WTC11 (cell line): ENCODE measurements around the gene SOX6. TPM values are rescaled to one million over a fixed set of nuclear protein-coding genes. Genes with fewer than 3 reads are reported as not detected.

ENCODE experiments used
- ATAC-seq: fragments of 200-7000 bp; cut with Tn5 transposase; 2 replicates; pipeline ENCODE4 v1.10.0; 2021; ENCODE audit warnings: mild to moderate bottlenecking, moderate library complexity
- CTCF ChIA-PET: fragments of 300-600 bp; sonication (Branson Sonifier 250); formaldehyde crosslinking; loops from one replicate; lab custom pipeline; 2021; ENCODE audit warnings: antibody characterized with exemption; lab: Charles Lee
- POLR2A ChIA-PET: fragments of 350-600 bp; sonication (Branson Sonifier 250); formaldehyde crosslinking; loops from one replicate; lab custom pipeline; 2021; ENCODE audit warnings: antibody characterized with exemption; lab: Charles Lee
- DNase-seq: peaks from one replicate; pipeline ENCODE4 v3.0.0; 2021; ENCODE audit warnings: low spot score
- H3K27ac Mint-ChIP-seq: 2 replicates; pipeline ENCODE4 v1.8.0; 2021; ENCODE audit warnings: mixed read lengths
- H3K27me3 Mint-ChIP-seq: 2 replicates; pipeline ENCODE4 v1.8.0; 2021; ENCODE audit warnings: low read depth, mild to moderate bottlenecking, moderate library complexity, mixed read lengths
- H3K36me3 Mint-ChIP-seq: 2 replicates; pipeline ENCODE4 v1.8.0; 2021; ENCODE audit warnings: mixed read lengths
- H3K4me1 Mint-ChIP-seq: 2 replicates; pipeline ENCODE4 v1.8.0; 2022; ENCODE audit warnings: mixed read lengths
- H3K4me3 Mint-ChIP-seq: 2 replicates; pipeline ENCODE4 v1.8.0; 2021; ENCODE audit warnings: mild to moderate bottlenecking, moderate library complexity, mixed read lengths
- H3K9me3 Mint-ChIP-seq: 2 replicates; pipeline ENCODE4 v1.8.0; 2021; ENCODE audit warnings: mixed read lengths
- AR ChIP-seq: fragments of 250-450 bp; sonication (Bioruptor Pico); IDR thresholded peaks from 2 replicates; pipeline ENCODE4 v1.9.0; 2021; ENCODE audit warnings: mild to moderate bottlenecking
- CREB1 ChIP-seq: sonication (generic); formaldehyde crosslinking; IDR thresholded peaks from 2 replicates; pipeline ENCODE4 v1.8.0; 2023; ENCODE audit warnings: mild to moderate bottlenecking, missing genetic modification reagents
- E2F1 ChIP-seq: sonication (generic); formaldehyde crosslinking; IDR thresholded peaks from 2 replicates; pipeline ENCODE4 v1.8.0; 2022; ENCODE audit warnings: mild to moderate bottlenecking, missing genetic modification reagents
- GABPB1 ChIP-seq: sonication (generic); formaldehyde crosslinking; IDR thresholded peaks from 2 replicates; pipeline ENCODE4 v1.8.1; 2023; ENCODE audit warnings: mild to moderate bottlenecking, missing genetic modification reagents
- GTF2I ChIP-seq: fragments of 250-450 bp; sonication (Bioruptor Pico); conservative IDR thresholded peaks from 2 replicates; pipeline ENCODE4 v1.4.0; 2021; ENCODE audit warnings: mild to moderate bottlenecking
- HMGA2 ChIP-seq: fragments of 250-450 bp; sonication (Bioruptor Pico); IDR thresholded peaks from 2 replicates; pipeline ENCODE4 v1.4.0; 2021; ENCODE audit warnings: mild to moderate bottlenecking, moderate library complexity
- IRF2 ChIP-seq: sonication (generic); formaldehyde crosslinking; IDR thresholded peaks from 2 replicates; pipeline ENCODE4 v1.8.0; 2022; ENCODE audit warnings: low read depth, missing genetic modification reagents, borderline replicate concordance
- MLX ChIP-seq: sonication (generic); formaldehyde crosslinking; IDR thresholded peaks from 2 replicates; pipeline ENCODE4 v1.8.1; 2023; ENCODE audit warnings: mild to moderate bottlenecking, missing genetic modification reagents, moderate library complexity
- MXD4 ChIP-seq: fragments of 250-450 bp; sonication (Bioruptor Pico); IDR thresholded peaks from 2 replicates; pipeline ENCODE4 v1.8.0; 2021; ENCODE audit warnings: mild to moderate bottlenecking, moderate library complexity, borderline replicate concordance
- NR1H2 ChIP-seq: sonication (generic); formaldehyde crosslinking; IDR thresholded peaks from 2 replicates; pipeline ENCODE4 v1.9.0; 2021; ENCODE audit warnings: mild to moderate bottlenecking, moderate library complexity, missing genetic modification reagents
- NR2C2 ChIP-seq: sonication (generic); formaldehyde crosslinking; IDR thresholded peaks from 2 replicates; pipeline ENCODE4 v1.8.0; 2022; ENCODE audit warnings: mild to moderate bottlenecking, missing genetic modification reagents
- NR3C1 ChIP-seq: sonication (generic); formaldehyde crosslinking; conservative IDR thresholded peaks from 2 replicates; pipeline ENCODE4 v1.8.1; 2023; ENCODE audit warnings: low read depth, mild to moderate bottlenecking, missing genetic modification reagents
- OVOL2 ChIP-seq: fragments of 250-450 bp; sonication (Bioruptor Pico); IDR thresholded peaks from 2 replicates; pipeline ENCODE4 v1.9.0; 2021; ENCODE audit warnings: mild to moderate bottlenecking, borderline replicate concordance
- SOX15 ChIP-seq: fragments of 250-450 bp; sonication (Bioruptor Pico); IDR thresholded peaks from 2 replicates; pipeline ENCODE4 v1.9.0; 2021; ENCODE audit warnings: mild to moderate bottlenecking
- ZNF232 ChIP-seq: sonication (generic); formaldehyde crosslinking; IDR thresholded peaks from 2 replicates; pipeline ENCODE4 v1.8.0; 2022; ENCODE audit warnings: mild to moderate bottlenecking, missing genetic modification reagents
- total RNA-seq: library from RNA; stranded (reverse); gene quantifications from 3 replicates; pipeline ENCODE4 v1.2.3, GENCODE V29; 2021
- TF ChIP-seq, protein P1 (sequence below): fragments of 250-450 bp; sonication (Bioruptor Pico); IDR thresholded peaks from 2 replicates; pipeline ENCODE4 v1.9.0; 2021; ENCODE audit warnings: mild to moderate bottlenecking, borderline replicate concordance
- TF ChIP-seq, protein P2 (sequence below): sonication (generic); formaldehyde crosslinking; IDR thresholded peaks from 2 replicates; pipeline ENCODE4 v1.8.1; 2022; ENCODE audit warnings: low read depth, mild to moderate bottlenecking, moderate library complexity, missing genetic modification reagents, borderline replicate concordance
- TF ChIP-seq, protein P3 (sequence below): sonication (generic); formaldehyde crosslinking; IDR thresholded peaks from 2 replicates; pipeline ENCODE4 v1.8.0; 2023; ENCODE audit warnings: missing genetic modification reagents, mild to moderate bottlenecking, borderline replicate concordance

The SOX6 gene
- total RNA-seq, 1 experiment from 2014 or later, result 0.13 TPM

DNA sequence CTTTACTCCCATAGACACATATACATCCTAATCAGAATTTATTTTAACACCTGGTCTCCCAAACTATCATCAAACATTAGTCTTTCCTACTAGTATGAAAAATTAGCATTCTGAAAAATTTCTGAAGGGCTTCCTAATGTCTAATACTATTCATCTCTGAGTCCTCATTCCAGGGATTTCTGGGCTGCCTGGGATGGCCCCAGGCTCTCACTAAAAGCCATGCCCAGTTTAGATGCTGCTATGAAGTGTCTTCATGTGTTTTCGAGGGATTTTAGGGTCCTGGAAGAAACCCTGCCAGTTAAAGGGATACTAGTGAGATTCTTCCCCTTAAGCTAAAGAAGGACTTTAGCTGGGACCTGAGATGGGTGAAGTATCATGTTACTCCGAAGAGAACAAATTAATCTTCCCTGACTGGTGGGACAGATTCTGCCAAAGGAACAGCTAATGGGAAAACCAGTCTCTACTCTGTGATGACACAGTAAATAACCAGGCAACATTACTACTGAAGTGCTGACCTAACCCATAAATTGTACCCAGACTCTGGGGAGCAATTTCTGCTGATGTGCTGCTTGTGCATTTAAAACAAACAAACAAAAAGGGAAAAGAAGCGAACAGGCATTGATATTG lies 342.6 kb downstream of the SOX6 start:
- no peaks in the 10 kb centered on the region for H3K36me3 Mint-ChIP-seq
- H3K4me3 Mint-ChIP-seq, result no peak overlapping the region
- H3K27me3 Mint-ChIP-seq, result no peaks in the 10 kb centered on the region; the same call in 1 of the 2 replicates
- ATAC-seq (no peak), DNase-seq (no peak)
- H3K9me3 Mint-ChIP-seq, result no peaks in the 10 kb centered on the region
- TF ChIP-seq E2F1 (CRISPR knock-in tag) (no peak), GABPB1 (CRISPR knock-in tag) (no peak), AR (no peak), IRF2 (CRISPR knock-in tag) (no peak)
- TF ChIP-seq, all 79 proteins: peak for 0
- no peak overlapping the region for H3K27ac Mint-ChIP-seq
- ChIA-PET POLR2A (interaction anchor here (0.6 kb wide), 1 partner anchor 22 kb away, joined by 4 read pairs; no protein-coding TSS in a partner anchor), CTCF (no interaction called here)
- peaks cover 40% of the 10 kb centered on the region for H3K4me1 Mint-ChIP-seq

- DNase-seq, result no peak
- ChIA-PET CTCF (interaction anchor here (0.9 kb wide), 1 partner anchor 11 kb away, joined by 3 read pairs; no protein-coding TSS in a partner anchor), POLR2A (interaction anchor here (0.6 kb wide), 1 partner anchor 23 kb away, joined by 4 read pairs; no protein-coding TSS in a partner anchor)
- Mint-ChIP-seq H3K9me3 (no peaks in the 10 kb centered on the region), H3K36me3 (no peaks in the 10 kb centered on the region), H3K4me1 (peaks cover 40% of the 10 kb centered on the region), H3K27me3 (no peaks in the 10 kb centered on the region; the same call in 1 of the 2 replicates)
- ATAC-seq, result no peak
- no peak for TF ChIP-seq MXD4 (CRISPR knock-in tag)
- no peak for TF ChIP-seq GTF2I (CRISPR knock-in tag)
- TF ChIP-seq NR2C2 (CRISPR knock-in tag), result no peak
- no peak for TF ChIP-seq SOX15 (CRISPR knock-in tag)
- TF ChIP-seq CREB1 (CRISPR knock-in tag), result no peak
- no peak for TF ChIP-seq NR3C1
- TF ChIP-seq, protein P1, sequence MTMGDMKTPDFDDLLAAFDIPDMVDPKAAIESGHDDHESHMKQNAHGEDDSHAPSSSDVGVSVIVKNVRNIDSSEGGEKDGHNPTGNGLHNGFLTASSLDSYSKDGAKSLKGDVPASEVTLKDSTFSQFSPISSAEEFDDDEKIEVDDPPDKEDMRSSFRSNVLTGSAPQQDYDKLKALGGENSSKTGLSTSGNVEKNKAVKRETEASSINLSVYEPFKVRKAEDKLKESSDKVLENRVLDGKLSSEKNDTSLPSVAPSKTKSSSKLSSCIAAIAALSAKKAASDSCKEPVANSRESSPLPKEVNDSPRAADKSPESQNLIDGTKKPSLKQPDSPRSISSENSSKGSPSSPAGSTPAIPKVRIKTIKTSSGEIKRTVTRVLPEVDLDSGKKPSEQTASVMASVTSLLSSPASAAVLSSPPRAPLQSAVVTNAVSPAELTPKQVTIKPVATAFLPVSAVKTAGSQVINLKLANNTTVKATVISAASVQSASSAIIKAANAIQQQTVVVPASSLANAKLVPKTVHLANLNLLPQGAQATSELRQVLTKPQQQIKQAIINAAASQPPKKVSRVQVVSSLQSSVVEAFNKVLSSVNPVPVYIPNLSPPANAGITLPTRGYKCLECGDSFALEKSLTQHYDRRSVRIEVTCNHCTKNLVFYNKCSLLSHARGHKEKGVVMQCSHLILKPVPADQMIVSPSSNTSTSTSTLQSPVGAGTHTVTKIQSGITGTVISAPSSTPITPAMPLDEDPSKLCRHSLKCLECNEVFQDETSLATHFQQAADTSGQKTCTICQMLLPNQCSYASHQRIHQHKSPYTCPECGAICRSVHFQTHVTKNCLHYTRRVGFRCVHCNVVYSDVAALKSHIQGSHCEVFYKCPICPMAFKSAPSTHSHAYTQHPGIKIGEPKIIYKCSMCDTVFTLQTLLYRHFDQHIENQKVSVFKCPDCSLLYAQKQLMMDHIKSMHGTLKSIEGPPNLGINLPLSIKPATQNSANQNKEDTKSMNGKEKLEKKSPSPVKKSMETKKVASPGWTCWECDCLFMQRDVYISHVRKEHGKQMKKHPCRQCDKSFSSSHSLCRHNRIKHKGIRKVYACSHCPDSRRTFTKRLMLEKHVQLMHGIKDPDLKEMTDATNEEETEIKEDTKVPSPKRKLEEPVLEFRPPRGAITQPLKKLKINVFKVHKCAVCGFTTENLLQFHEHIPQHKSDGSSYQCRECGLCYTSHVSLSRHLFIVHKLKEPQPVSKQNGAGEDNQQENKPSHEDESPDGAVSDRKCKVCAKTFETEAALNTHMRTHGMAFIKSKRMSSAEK (CRISPR knock-in tag), result no peak
- TF ChIP-seq HMGA2 (CRISPR knock-in tag), result no peak
- TF ChIP-seq ZNF232, result no peak
- no peak for TF ChIP-seq OVOL2 (CRISPR knock-in tag)
- TF ChIP-seq, protein P2, sequence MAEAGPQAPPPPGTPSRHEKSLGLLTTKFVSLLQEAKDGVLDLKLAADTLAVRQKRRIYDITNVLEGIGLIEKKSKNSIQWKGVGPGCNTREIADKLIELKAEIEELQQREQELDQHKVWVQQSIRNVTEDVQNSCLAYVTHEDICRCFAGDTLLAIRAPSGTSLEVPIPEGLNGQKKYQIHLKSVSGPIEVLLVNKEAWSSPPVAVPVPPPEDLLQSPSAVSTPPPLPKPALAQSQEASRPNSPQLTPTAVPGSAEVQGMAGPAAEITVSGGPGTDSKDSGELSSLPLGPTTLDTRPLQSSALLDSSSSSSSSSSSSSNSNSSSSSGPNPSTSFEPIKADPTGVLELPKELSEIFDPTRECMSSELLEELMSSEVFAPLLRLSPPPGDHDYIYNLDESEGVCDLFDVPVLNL (CRISPR knock-in tag), result no peak
- TF ChIP-seq, protein P3, sequence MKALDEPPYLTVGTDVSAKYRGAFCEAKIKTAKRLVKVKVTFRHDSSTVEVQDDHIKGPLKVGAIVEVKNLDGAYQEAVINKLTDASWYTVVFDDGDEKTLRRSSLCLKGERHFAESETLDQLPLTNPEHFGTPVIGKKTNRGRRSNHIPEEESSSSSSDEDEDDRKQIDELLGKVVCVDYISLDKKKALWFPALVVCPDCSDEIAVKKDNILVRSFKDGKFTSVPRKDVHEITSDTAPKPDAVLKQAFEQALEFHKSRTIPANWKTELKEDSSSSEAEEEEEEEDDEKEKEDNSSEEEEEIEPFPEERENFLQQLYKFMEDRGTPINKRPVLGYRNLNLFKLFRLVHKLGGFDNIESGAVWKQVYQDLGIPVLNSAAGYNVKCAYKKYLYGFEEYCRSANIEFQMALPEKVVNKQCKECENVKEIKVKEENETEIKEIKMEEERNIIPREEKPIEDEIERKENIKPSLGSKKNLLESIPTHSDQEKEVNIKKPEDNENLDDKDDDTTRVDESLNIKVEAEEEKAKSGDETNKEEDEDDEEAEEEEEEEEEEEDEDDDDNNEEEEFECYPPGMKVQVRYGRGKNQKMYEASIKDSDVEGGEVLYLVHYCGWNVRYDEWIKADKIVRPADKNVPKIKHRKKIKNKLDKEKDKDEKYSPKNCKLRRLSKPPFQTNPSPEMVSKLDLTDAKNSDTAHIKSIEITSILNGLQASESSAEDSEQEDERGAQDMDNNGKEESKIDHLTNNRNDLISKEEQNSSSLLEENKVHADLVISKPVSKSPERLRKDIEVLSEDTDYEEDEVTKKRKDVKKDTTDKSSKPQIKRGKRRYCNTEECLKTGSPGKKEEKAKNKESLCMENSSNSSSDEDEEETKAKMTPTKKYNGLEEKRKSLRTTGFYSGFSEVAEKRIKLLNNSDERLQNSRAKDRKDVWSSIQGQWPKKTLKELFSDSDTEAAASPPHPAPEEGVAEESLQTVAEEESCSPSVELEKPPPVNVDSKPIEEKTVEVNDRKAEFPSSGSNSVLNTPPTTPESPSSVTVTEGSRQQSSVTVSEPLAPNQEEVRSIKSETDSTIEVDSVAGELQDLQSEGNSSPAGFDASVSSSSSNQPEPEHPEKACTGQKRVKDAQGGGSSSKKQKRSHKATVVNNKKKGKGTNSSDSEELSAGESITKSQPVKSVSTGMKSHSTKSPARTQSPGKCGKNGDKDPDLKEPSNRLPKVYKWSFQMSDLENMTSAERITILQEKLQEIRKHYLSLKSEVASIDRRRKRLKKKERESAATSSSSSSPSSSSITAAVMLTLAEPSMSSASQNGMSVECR (CRISPR knock-in tag), result no peak
- no peak for TF ChIP-seq MLX (CRISPR knock-in tag)
- no peak for TF ChIP-seq NR1H2 (CRISPR knock-in tag)
- TF ChIP-seq IRF2 (CRISPR knock-in tag), result no peak
- TF ChIP-seq, all 79 proteins: peak for 0
- H3K27ac Mint-ChIP-seq, result no peak overlapping the region
- H3K4me3 Mint-ChIP-seq, result no peak overlapping the region
Measured at GRCh38 chr11:16013242-16013641, 343.1 kb downstream of the SOX6 start.
